Neural progenitor cell (in vitro differentiated cells): ENCODE results near the gene ODAPH. TPM values are rescaled to one million over a fixed set of nuclear protein-coding genes. Genes with fewer than 3 reads are reported as not detected.
A peak's percentile ranks its signal among the peaks of the same experiment; 100 is the strongest.

Source experiments
- DNase-seq: peaks from one replicate; pipeline ENCODE4 v3.0.0-alpha.2; 2016; ENCODE audit warnings: low spot score
- H2AFZ ChIP-seq: fragments of 200-600 bp; sonication (generic); replicated peaks from 2 replicates; pipeline ENCODE4 v1.6.1; 2016; ENCODE audit warnings: antibody characterized with exemption
- H3F3A ChIP-seq: fragments of 200-600 bp; sonication (generic); 2 replicates; pipeline ENCODE4 v1.6.1; 2016; ENCODE audit warnings: antibody characterized with exemption, low read depth
- H3K27ac ChIP-seq: fragments of 200-600 bp; sonication (generic); 2 replicates; pipeline ENCODE4 v1.5.1; 2016; ENCODE audit warnings: mild to moderate bottlenecking
- H3K27me3 ChIP-seq: fragments of 200-600 bp; sonication (generic); 2 replicates; pipeline ENCODE4 v1.6.1; 2016; ENCODE audit warnings: mild to moderate bottlenecking, moderate library complexity
- H3K36me3 ChIP-seq: fragments of 200-600 bp; sonication (generic); 2 replicates; pipeline ENCODE4 v1.5.1; 2016
- H3K4me1 ChIP-seq: fragments of 200-600 bp; sonication (generic); 2 replicates; pipeline ENCODE4 v1.6.1; 2016; ENCODE audit warnings: mixed run types
- H3K4me2 ChIP-seq: fragments of 200-600 bp; sonication (generic); 2 replicates; pipeline ENCODE4 v1.6.1; 2016
- H3K4me3 ChIP-seq: fragments of 200-600 bp; sonication (generic); 2 replicates; pipeline ENCODE4 v1.5.1; 2016
- H3K79me2 ChIP-seq: fragments of 200-600 bp; sonication (generic); 2 replicates; pipeline ENCODE4 v1.6.1; 2016; ENCODE audit warnings: low read depth
- H3K9ac ChIP-seq: fragments of 200-600 bp; sonication (generic); 2 replicates; pipeline ENCODE4 v1.6.1; 2016
- H3K9me3 ChIP-seq: fragments of 200-600 bp; sonication (generic); 2 replicates; pipeline ENCODE4 v1.5.1; 2016; ENCODE audit warnings: low read depth
- H4K20me1 ChIP-seq: fragments of 200-600 bp; sonication (generic); 2 replicates; pipeline ENCODE4 v1.6.1; 2016; ENCODE audit warnings: low read depth
- H3K27ac Mint-ChIP-seq: 3 replicates; pipeline ENCODE4 v1.8.0; 2021; ENCODE audit warnings: mixed read lengths
- H3K27me3 Mint-ChIP-seq: 2 replicates; pipeline ENCODE4 v1.8.0; 2022; ENCODE audit warnings: low read depth, mild to moderate bottlenecking, inconsistent platforms, moderate library complexity, mixed read lengths; ENCODE audit not compliant: insufficient read depth
- H3K36me3 Mint-ChIP-seq: 3 replicates; pipeline ENCODE4 v1.8.0; 2021; ENCODE audit warnings: mixed read lengths
- H3K4me1 Mint-ChIP-seq: 3 replicates; pipeline ENCODE4 v1.8.0; 2021; ENCODE audit warnings: mixed read lengths
- H3K4me3 Mint-ChIP-seq: 3 replicates; pipeline ENCODE4 v1.8.0; 2021; ENCODE audit warnings: mild to moderate bottlenecking, moderate library complexity, mixed read lengths
- H3K9me3 Mint-ChIP-seq: 3 replicates; pipeline ENCODE4 v1.8.0; 2020; ENCODE audit warnings: mixed read lengths
- EZH2 ChIP-seq: fragments of 200-600 bp; sonication (generic); IDR thresholded peaks from 2 replicates; pipeline ENCODE4 v1.6.1; 2017; ENCODE audit warnings: antibody characterized with exemption, mild to moderate bottlenecking, moderate library complexity
- EZH2phosphoT487 ChIP-seq: fragments of 200-600 bp; sonication (generic); IDR thresholded peaks from 2 replicates; pipeline ENCODE4 v1.6.1; 2017; ENCODE audit warnings: antibody characterized with exemption
- total RNA-seq: library from RNA; depleted of rRNA; stranded (reverse); fragments of >200 nt; gene quantifications from 2 replicates; pipeline ENCODE4 v1.2.3, GENCODE V29; 2015; ENCODE audit warnings: low replicate concordance
- TF ChIP-seq, protein P1 (sequence below): fragments of 200-600 bp; sonication (generic); IDR thresholded peaks from 2 replicates; pipeline ENCODE4 v1.5.1; 2017; ENCODE audit warnings: antibody characterized with exemption, mild to moderate bottlenecking

The ODAPH gene
- total RNA-seq, 1 donor from 2014 or later: not detected

GRCh38 chr4:75545526-75545925, 10.3 kb upstream of the ODAPH start:
- peak; percentile 11 for DNase-seq
- H3K4me3 ChIP-seq: no peak overlapping the region
- no peaks in the 10 kb centered on the region for H3K9me3 ChIP-seq
- no peak overlapping the region for H3K9ac ChIP-seq
- H4K20me1 ChIP-seq: no peaks in the 10 kb centered on the region
- no peaks in the 10 kb centered on the region for H3K79me2 ChIP-seq
- H2AFZ ChIP-seq: no peak overlapping the region
- Mint-ChIP-seq H3K27ac (no peak overlapping the region), H3K4me1 (peaks cover 9% of the 10 kb centered on the region), H3K9me3 (no peaks in the 10 kb centered on the region), H3K27me3 (peaks cover 3% of the 10 kb centered on the region), H3K4me3 (no peak overlapping the region), H3K36me3 (peaks cover 4% of the 10 kb centered on the region)
- H3K27me3 ChIP-seq: no peaks in the 10 kb centered on the region
- no peak overlapping the region for H3K4me2 ChIP-seq
- H3K4me1 ChIP-seq: no peaks in the 10 kb centered on the region
- H3K27ac ChIP-seq: no peak overlapping the region
- H3F3A ChIP-seq: no peaks in the 10 kb centered on the region
- TF ChIP-seq EZH2phosphoT487 (no peak), EZH2 (no peak)
- TF ChIP-seq, protein P1, sequence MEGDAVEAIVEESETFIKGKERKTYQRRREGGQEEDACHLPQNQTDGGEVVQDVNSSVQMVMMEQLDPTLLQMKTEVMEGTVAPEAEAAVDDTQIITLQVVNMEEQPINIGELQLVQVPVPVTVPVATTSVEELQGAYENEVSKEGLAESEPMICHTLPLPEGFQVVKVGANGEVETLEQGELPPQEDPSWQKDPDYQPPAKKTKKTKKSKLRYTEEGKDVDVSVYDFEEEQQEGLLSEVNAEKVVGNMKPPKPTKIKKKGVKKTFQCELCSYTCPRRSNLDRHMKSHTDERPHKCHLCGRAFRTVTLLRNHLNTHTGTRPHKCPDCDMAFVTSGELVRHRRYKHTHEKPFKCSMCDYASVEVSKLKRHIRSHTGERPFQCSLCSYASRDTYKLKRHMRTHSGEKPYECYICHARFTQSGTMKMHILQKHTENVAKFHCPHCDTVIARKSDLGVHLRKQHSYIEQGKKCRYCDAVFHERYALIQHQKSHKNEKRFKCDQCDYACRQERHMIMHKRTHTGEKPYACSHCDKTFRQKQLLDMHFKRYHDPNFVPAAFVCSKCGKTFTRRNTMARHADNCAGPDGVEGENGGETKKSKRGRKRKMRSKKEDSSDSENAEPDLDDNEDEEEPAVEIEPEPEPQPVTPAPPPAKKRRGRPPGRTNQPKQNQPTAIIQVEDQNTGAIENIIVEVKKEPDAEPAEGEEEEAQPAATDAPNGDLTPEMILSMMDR: no peak
- no peaks in the 10 kb centered on the region for H3K36me3 ChIP-seq

DNA sequence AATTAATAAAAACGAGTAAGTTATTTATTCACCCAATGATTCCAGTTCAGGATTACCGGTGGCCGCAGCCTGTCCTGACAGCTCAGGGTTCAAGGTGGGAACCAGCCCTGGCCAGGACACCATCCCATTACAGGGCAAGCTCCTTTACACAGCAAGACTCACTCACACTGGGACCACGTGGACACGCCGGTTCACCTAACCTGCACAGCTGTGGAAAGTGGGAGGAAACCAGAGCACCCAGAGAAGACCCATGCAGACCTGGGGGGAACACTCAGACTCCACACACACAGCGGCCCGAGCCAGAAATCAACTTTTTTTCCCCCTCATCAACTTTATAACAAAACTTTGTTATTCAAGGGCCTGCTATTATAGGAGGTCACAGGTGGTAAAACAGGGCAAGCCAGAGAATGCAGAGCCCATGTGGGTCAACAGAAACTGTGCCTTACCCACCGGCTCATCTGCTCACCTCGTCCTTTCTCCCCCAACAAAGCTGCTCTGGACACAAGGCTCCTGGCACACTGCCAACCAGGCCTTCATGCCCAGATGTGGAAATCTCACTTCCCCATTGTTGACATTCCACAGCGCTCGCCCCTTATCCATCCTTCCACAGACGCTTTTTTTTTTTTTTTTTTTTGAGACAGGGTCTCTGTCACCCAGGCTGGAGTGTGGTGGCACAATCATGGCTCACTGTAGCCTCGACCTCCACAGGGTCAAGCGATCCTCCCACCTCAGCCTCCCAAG, 8.0 kb upstream of the ODAPH start:
- H4K20me1 ChIP-seq: no peaks in the 10 kb centered on the region
- DNase-seq: no peak
- no peaks in the 10 kb centered on the region for H3K79me2 ChIP-seq
- Mint-ChIP-seq H3K36me3 (peaks cover 2% of the 10 kb centered on the region), H3K4me3 (no peak overlapping the region), H3K27ac (no peak overlapping the region), H3K27me3 (peaks cover 5% of the 10 kb centered on the region), H3K4me1 (peaks cover 9% of the 10 kb centered on the region), H3K9me3 (no peaks in the 10 kb centered on the region)
- no peaks in the 10 kb centered on the region for H3F3A ChIP-seq
- no peaks in the 10 kb centered on the region for H3K36me3 ChIP-seq
- H3K27ac ChIP-seq: no peak overlapping the region
- no peaks in the 10 kb centered on the region for H3K4me1 ChIP-seq
- H3K4me2 ChIP-seq: no peak overlapping the region
- TF ChIP-seq EZH2phosphoT487 (no peak), EZH2 (no peak)
- TF ChIP-seq, protein P1: no peak
- no peak overlapping the region for H2AFZ ChIP-seq
- H3K27me3 ChIP-seq: no peaks in the 10 kb centered on the region
- no peak overlapping the region for H3K9ac ChIP-seq
- H3K4me3 ChIP-seq: no peak overlapping the region
- no peaks in the 10 kb centered on the region for H3K9me3 ChIP-seq

DNA sequence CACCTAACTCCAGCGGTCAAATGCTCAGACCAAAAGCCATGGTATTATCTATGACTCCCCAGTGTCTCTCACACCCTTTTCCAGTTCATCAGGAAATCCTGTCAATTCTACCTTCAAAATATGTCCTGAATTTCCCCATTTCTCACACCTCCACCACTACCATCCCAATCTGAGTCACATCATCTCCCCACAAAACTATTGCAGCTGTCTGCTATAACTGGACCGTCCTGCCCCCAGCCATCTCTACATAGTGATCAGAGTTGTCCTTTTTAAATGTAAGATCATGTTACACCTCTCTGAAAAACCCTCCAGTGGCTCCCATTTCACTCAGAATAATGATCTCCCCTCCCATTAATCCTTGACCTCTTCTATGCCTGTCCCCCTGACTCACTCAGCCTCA, 6.8 kb upstream of the ODAPH start:
- Mint-ChIP-seq H3K36me3 (peaks cover 2% of the 10 kb centered on the region), H3K4me1 (peaks cover 9% of the 10 kb centered on the region), H3K27me3 (peaks cover 5% of the 10 kb centered on the region), H3K4me3 (no peak overlapping the region), H3K27ac (no peak overlapping the region), H3K9me3 (no peaks in the 10 kb centered on the region)
- no peaks in the 10 kb centered on the region for H4K20me1 ChIP-seq
- TF ChIP-seq, protein P1: no peak
- TF ChIP-seq EZH2: no peak
- TF ChIP-seq EZH2phosphoT487: no peak
- H3K36me3 ChIP-seq: no peaks in the 10 kb centered on the region
- H3K27ac ChIP-seq: no peak overlapping the region
- DNase-seq: no peak
- H3K4me1 ChIP-seq: no peaks in the 10 kb centered on the region
- no peak overlapping the region for H3K4me2 ChIP-seq
- no peak overlapping the region for H2AFZ ChIP-seq
- H3K9ac ChIP-seq: no peak overlapping the region
- no peaks in the 10 kb centered on the region for H3K27me3 ChIP-seq
- no peak overlapping the region for H3K4me3 ChIP-seq
- no peaks in the 10 kb centered on the region for H3K79me2 ChIP-seq
- no peaks in the 10 kb centered on the region for H3F3A ChIP-seq
- no peaks in the 10 kb centered on the region for H3K9me3 ChIP-seq
